AML-193 (cell line): ENCODE measurements around the gene FARSB.

Experiments used
- DNase-seq, 2 experiments: peaks; one replicate each; lab custom pipeline; 2025; lab: John Stamatoyannopoulos, UW

The FARSB gene

DNA sequence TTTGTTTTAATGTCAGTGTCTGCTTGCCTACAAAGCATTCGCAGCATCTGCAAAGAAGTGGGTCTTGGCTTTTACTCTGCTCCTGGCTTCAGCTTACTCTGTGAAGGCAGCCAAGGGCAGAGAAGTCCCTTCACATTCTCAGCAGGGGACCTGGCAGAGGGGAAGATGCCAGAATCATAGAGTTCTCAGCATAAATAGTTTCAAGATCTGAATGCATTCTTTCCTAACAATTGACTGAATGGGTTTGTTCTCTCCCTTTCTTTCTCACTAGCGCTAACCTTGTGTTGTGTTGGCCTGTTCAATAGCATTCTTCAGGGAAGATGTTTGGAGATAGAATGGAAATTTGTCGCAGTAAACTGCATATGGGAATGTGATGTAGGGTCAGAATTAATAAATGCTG, 106.9 kb downstream of the FARSB start:
- no peak for DNase-seq

- no peak for DNase-seq
Measured at GRCh38 chr2:222547083-222547482, 108.8 kb downstream of the FARSB start.

DNA sequence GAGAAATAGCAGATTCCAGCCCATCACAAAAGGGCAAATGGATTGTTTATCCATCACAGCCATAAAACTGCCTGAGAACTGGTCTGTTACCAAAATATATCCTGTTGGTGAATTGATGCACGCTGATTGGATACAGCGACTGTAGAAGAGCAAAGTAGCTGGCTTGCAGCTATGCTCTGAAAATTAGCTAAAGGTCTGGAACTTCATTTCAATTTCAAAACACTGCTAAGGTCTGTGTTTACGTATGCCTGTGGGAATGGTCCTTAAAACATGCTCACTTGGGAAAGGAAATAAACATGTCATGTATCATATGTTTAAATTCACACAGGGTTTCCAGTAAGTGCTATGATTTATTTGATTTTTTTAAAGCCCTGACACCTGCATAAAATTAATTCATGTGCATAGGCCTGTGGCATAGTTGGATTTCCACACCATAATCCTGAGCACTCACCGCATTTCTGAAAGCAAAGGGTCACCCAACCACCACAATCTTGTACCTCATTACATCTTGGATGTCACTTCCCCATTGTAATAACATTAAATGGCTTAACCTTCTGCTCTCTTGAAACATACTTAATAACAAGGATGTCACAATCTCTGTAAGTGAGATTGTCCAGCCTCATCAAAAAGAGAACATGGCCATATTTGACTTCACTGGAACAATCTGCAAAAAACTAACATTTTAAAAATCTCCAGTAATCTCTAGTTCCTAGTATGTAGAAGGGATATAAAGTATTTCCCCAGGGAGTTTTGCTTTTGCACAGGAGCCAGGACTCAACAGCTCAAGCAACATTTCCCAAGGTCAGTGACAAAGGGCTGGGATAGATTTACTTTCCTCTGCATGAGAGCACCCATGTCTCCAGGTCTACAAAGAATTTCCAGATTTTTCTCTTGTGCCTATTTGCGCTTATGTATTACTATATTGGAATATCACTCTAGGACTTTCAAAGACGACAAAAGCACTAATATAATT, 109.8 kb downstream of the FARSB start:
- DNase-seq, result peak; percentile 20 to 31

DNA sequence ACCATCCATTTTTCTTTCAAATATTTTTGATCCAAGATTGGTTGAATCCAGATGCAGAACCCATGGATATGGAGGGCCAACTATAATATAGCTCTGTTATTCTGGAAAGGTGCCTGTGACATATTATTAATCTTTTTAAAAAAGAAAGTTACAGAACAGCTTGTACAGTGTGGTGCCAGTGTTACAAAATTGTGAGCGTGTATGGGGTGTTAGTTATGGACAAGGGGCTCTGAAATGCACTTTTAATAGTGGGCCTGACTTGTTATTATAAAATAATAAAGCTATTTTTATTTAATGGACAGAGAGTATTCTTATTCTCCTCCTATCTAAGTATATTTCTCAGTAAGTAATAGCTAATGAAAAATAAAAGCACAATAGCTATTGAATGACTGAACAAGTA, 111.2 kb downstream of the FARSB start:
- no peak for DNase-seq

GRCh38 chr2:222538535-222538934, 117.4 kb downstream of the FARSB start:
- no peak for DNase-seq

DNA sequence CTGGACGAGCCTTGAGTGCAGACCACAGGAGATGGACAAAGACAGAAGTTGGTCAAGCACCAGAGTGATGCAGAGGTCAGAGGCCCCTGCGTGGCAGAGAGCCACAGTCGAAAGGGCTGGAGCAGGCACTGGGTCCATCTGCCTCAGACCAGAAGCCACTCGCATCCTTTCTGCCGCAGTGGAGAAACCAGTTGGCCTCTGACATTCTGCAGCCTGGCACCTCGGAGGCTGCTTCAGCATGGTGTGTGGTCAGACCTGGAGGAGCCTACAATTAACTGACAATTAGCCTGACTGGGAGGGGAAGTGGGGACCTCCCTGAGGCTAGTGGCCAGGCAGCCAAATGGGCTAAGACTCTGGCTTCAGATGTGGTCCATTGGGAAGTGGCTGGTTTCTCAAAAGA, 120.4 kb downstream of the FARSB start:
- no peak for DNase-seq

- no peak for DNase-seq
Measured at GRCh38 chr2:222532315-222532714, 123.6 kb downstream of the FARSB start.

DNA sequence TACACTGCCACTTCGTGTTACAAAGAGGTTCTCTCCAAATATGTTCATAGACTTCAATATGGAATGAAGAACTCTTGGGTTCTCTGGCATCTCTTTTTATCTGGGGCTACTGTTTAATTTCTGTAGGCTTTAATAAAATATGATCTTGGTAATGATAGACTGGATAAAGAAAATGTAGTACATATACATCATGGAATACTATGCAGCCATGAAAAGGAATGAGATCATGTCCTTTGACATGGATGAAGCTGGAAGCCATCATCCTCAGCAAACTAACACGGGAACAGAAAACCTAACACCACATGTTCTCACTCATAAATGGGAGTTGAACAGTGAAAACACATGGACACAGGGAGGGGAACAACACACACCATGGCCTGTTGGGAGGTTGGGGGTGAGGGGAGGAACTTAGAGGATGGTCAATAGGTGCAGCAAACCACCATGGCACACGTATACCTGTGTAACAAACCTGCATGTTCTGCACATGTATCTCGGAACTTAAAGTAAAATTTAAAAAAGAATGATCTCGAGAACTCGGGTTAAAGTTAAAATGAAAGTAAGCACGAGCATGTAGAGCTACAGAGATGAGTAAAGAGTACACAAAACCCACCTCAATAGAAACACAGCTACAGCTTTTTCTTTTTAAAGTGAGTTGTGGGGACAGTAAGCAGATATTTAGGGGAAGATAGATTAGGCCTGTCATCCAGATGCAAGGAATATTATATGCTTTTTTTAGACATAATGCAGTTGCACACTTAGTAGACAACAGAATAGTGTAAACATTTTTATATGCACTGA, 129.2 kb downstream of the FARSB start:
- no peak for DNase-seq

DNA sequence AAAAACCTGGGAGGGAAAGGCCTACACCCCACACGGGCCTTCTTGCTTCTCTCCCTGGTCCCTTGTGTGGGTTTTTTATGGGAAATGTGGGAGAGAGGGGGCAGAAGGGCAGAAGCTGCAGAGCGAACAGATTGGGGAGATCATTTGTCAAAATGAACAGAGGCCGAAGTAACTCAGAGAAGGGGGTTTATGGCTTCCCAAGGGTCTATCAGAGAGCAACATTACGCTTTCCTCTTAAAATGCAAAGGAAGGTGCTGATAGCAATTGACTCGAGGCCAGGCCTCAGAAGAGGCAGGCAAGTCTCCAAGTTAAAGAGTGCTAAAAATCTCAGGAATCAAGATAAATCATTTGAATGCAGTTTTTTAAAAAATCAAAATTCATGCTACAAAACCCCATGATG, 130.1 kb downstream of the FARSB start:
- DNase-seq, result no peak

- DNase-seq, result no peak
Measured at GRCh38 chr2:222523783-222524544, 131.9 kb downstream of the FARSB start.

- DNase-seq, result no peak
Measured at GRCh38 chr2:222522082-222522481, 133.8 kb downstream of the FARSB start.

DNA sequence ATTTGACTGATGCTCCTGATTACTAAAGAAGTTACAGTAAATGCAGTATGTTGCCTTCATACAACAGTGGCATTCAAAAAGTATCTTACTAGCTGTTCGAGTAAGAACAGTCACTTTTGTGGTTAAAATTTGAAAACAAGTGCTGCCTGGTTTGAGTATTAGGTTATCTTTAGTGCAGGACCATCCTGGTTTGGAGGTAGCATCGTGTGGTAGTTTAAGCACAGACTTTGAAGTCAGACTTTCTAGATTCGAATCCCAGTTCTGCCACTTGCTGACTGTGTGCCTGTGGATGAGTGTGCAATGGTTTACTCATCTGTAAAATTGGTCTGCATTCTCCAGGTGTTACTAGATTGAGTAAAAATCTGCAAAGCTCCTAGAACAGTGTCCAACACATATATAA, 134.8 kb downstream of the FARSB start:
- no peak for DNase-seq
